HL-60 (cell line): ENCODE results near the gene CCM2L.

ENCODE experiments used
- POLR2AphosphoS5 ChIP-seq: IDR thresholded peaks from 2 replicates; pipeline ENCODE4 v1.6.1; 2012; ENCODE audit warnings: low read depth
- TF ChIP-seq, protein P1 (sequence below): IDR thresholded peaks from one replicate; pipeline ENCODE4 v1.5.1; 2011; ENCODE audit warnings: low read length, control low read depth, inconsistent platforms; ENCODE audit not compliant: insufficient read depth

DNA sequence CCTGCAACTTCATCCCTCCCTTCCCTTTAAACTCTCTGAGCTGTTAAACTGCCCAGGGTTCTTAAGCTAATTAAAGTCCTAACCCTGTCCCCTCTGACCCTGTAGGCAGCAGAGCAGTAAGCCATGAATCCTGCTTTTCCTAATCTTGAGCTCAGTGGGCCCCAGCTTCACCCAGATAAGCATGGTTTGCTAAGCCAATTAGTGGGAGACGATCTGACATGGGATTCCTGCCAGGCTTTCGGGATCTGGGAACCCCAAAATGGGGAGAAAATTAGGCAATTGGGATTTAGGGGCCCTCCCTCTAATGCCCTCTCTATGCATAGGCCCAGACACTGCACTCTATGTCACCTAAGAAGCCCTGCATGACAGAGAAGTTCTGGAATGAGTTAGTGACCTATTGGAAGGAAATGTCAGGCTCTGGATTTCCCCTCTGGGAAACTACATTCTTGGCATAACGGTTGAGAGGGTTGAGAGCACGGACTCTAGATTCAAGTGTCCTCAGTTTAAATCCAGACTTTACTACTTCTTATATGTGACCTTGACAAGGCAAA is 37.7 kb upstream of the CCM2L start:
- TF ChIP-seq, protein P1, sequence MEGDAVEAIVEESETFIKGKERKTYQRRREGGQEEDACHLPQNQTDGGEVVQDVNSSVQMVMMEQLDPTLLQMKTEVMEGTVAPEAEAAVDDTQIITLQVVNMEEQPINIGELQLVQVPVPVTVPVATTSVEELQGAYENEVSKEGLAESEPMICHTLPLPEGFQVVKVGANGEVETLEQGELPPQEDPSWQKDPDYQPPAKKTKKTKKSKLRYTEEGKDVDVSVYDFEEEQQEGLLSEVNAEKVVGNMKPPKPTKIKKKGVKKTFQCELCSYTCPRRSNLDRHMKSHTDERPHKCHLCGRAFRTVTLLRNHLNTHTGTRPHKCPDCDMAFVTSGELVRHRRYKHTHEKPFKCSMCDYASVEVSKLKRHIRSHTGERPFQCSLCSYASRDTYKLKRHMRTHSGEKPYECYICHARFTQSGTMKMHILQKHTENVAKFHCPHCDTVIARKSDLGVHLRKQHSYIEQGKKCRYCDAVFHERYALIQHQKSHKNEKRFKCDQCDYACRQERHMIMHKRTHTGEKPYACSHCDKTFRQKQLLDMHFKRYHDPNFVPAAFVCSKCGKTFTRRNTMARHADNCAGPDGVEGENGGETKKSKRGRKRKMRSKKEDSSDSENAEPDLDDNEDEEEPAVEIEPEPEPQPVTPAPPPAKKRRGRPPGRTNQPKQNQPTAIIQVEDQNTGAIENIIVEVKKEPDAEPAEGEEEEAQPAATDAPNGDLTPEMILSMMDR: no peak
- TF ChIP-seq POLR2AphosphoS5: no peak
